Karpas-422 (cell line): ENCODE results near the gene MOCOS. TPM values are rescaled to one million over a fixed set of nuclear protein-coding genes. Genes with fewer than 3 reads are reported as not detected.

Experiments used
- total RNA-seq: library from RNA; depleted of rRNA; stranded (reverse); fragments of >200 nt; shearing (Covaris generic); gene quantifications from 2 replicates; pipeline ENCODE4 v1.2.3, GENCODE V29; 2014; ENCODE audit warnings: low replicate concordance; rRNA removed

Gene MOCOS
- total RNA-seq, 1 experiment from 2014 or later = not detected

Other genes starting within 250 kb of the MOCOS start
- gene RPRD1A, start 119.9 kb upstream of the MOCOS start, total RNA-seq = 85.5 and 102 TPM in 2 replicates
- gene SLC39A6, start 58.2 kb upstream of the MOCOS start, total RNA-seq = 72.6 and 114 TPM in 2 replicates
- gene ELP2, start 57.6 kb upstream of the MOCOS start, total RNA-seq = 124 and 167 TPM in 2 replicates
- gene FHOD3, start 110.2 kb downstream of the MOCOS start, total RNA-seq = 23.4 and 26.6 TPM in 2 replicates